ENCODE data around the gene POLR1A.

The POLR1A gene

DNA sequence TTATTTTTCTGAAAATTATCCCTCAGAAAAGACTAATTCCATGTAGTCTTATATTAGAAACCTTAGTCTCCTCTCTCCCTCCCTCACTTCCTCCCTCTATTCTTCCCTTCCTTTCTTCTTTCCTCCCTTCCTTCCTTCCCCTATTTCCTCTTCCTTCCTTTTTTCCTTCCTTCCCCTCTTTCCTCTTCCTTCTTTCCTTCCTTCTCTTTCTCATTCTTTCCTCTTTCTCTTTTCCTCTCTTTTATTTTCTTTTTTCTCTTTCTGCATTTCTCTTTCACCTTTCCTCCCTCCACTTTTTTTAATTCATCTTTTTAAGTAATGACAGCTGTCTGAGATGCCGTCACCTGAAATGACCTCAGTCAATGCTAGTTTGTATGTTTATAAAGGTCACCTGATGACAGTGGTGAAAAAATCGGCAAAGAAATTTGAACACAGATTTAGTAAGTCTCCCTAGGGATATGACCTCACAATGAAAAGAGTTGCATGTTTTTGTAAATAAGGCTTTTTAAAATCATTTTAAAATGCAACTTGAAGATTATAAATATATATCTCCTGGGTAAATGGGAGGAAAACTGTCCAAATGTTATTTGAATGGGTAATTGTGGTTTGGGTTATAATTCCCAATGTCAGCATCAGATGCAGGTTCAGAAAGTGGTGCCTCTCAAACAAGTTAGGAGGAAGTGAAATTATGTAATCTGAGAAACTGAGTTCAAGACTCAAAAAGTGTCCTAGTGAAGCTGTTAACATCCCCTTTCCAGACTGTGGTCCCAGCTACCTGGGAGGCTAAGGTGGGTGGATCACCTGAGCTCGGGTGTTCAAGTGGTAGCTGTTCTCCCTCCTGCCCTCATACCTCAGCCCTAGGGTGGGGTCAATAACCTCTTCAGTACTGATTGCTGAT, 126.6 kb downstream of the POLR1A start:
- FAIRE-seq (no peak), DNase-seq (ENCODE audit: insufficient read length, low spot score) (no peak)
- TF ChIP-seq POLR2A (IDR thresholded peaks at IDR 0.05; ENCODE audit: low read depth, low read length): no peak

DNA sequence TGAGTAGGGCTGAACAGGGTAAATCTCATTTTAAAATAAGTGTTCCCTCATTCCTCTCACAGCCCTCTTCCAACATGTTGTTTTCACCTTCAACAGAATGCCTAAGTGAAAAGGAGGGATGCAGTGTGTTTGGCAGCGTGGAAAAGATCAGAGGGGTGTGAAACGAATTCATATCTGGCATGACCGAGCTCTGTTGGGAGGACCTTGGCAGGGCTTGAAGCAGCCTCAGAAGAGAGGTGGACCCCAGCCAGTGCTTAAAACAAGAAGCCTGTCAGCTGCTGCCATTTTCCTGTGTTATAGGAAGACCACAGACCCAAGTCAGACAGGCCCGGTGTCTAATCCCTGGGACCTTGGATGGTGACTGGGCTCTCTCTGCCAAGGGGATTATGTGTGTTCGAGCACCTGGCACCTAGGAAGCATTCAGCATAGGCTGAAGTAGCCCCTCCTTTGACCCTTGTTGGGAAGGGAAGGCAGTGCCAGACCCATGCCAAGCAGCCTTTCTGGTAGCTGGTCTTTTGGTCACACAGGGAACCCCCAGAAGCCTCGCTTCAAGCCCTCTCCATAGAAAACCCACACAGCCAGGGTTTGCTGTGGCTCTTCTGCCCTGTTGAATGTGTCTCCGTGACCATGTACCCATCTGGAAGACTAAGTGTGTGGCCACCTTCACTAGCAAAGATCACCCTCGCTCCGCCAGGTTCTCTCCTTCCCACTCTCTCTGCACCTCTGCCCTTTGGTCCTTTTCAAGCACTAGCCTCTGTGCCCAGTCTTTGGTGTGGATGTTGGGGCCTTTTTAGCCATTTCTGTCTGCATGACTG, 129.4 kb downstream of the POLR1A start:
- no peak for FAIRE-seq
- DNase-seq (ENCODE audit: insufficient read length, low spot score): no peak
- TF ChIP-seq POLR2A (IDR thresholded peaks at IDR 0.05; ENCODE audit: low read depth, low read length): no peak

DNA sequence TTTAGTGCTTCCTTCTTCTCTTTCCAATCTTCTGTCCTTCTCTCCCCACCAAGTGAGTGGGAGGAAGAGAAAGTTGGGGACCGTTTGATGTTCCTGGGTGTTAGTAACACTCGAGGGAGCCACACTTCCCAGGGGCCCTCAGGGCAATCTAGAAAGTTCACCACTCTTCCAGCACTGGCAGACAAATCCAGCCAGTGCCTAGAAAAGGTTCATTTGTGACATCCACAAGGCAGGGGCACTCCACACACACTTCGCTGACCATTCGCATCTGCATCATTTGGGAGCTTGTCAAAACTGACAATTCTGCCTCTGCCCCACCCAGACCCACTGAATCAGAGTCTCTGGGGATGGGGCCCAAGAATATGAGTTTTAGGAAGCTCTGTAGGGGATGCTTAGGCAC, 130.1 kb downstream of the POLR1A start:
- DNase-seq (ENCODE audit: insufficient read length, low spot score) (no peak), FAIRE-seq (no peak)
- TF ChIP-seq POLR2A (IDR thresholded peaks at IDR 0.05; ENCODE audit: low read depth, low read length): no peak

DNA sequence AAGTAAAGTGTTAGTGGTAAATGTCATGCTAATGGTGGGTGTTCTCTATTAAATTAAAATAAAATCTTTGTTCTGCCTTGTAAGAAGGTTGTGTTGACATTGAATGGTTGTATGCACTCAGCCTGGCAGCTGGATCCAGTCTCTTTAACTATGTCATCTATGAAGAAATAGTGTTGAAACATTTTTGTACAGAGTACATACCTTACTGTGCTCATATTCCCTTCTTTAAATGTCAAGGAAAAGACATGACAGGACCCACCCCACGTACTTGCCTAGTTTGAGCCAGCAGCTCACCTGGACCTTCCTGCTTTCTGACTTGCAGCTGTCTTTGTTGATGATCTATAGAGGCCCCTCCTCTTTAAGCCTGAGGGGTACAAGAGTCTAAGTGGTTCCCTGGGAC, 131.3 kb downstream of the POLR1A start:
- DNase-seq (ENCODE audit: insufficient read length, low spot score) (no peak), FAIRE-seq (no peak)
- no peak for TF ChIP-seq POLR2A (IDR thresholded peaks at IDR 0.05; ENCODE audit: low read depth, low read length)

DNA sequence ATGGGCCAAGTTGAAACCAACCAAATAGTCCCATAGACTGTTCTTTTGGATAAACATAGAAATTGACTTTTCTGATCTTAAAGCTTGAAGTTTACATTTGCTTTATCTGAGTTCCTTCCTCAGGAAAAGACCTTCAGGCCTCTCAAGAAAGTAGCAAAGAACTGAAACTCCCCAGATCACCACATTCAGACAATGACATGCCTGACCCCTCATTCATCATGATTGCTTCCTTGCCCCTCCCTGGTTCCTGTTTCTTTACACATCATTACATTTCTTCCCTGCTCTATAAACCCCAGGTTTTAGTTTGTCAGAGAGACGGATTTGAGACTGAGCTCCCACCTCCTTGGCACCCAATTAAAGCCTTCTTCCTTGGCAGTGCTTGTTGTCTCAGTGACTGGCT, 133.3 kb downstream of the POLR1A start:
- DNase-seq (ENCODE audit: insufficient read length, low spot score) (no peak), FAIRE-seq (no peak)
- no peak for TF ChIP-seq POLR2A (IDR thresholded peaks at IDR 0.05; ENCODE audit: low read depth, low read length)

DNA sequence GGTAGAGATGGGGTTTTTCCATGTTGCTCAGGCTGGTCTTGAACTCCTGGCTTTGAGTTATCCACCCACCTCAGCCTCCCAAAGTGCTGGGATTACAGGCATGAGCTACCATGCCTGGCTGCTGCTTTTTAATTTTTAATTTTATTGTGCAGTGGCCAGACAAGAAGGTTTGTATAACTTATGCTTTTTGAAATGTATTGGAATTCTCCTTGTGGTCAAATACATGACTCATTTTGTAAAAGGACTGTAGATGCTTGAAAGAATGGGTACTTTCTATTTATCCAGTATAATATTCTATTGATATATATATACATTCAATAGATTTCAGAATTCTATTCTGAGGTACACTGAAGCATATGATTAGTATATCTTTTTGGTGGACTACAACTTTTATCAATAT, 134.3 kb downstream of the POLR1A start:
- no peak for TF ChIP-seq POLR2A (IDR thresholded peaks at IDR 0.05; ENCODE audit: low read depth, low read length)
- no peak for FAIRE-seq
- DNase-seq (ENCODE audit: insufficient read length, low spot score): no peak
